Prostate gland (tissue), 2 donors: ENCODE measurements around the gene PGRMC2.

Source experiments
- POLR2AphosphoS5 ChIP-seq: sonication (generic); formaldehyde crosslinking; IDR thresholded peaks from one replicate; pipeline ENCODE4 v1.6.1; 2017; ENCODE audit warnings: antibody characterized with exemption
- TF ChIP-seq, protein P1 (sequence below), 4 experiments: fragments of 200-600 bp in 2 of 4; fragments of 450-650 bp in 2 of 4; sonication (generic) in 2 of 4; IDR thresholded peaks; 1 replicate in 3 of 4; 2 replicates in 1 of 4; pipeline ENCODE4 v1.5.1; 2016 to 2019; ENCODE audit warnings: antibody characterized with exemption in 4 of 4, mild to moderate bottlenecking in 2 of 4, moderate library complexity in 2 of 4

DNA sequence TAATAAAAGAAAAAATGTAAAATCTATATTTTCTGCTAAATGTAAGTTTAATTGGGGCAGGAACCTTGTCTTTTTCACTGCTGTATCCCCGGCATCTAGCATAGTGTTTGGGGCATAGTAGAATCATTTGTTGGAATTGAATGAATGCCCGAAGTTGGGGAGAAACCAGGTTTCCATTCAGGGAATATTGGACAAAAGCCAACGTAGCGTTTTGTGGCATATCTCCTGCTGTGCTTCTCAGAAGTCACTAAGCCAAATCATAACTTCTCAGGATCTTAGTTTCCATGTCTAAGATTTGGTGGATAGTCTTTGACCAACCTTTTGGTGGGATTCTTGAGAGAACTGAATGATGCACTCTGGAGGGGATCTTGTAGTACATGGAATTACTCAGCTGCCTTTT, 42.0 kb upstream of the PGRMC2 start:
- TF ChIP-seq, protein P1, sequence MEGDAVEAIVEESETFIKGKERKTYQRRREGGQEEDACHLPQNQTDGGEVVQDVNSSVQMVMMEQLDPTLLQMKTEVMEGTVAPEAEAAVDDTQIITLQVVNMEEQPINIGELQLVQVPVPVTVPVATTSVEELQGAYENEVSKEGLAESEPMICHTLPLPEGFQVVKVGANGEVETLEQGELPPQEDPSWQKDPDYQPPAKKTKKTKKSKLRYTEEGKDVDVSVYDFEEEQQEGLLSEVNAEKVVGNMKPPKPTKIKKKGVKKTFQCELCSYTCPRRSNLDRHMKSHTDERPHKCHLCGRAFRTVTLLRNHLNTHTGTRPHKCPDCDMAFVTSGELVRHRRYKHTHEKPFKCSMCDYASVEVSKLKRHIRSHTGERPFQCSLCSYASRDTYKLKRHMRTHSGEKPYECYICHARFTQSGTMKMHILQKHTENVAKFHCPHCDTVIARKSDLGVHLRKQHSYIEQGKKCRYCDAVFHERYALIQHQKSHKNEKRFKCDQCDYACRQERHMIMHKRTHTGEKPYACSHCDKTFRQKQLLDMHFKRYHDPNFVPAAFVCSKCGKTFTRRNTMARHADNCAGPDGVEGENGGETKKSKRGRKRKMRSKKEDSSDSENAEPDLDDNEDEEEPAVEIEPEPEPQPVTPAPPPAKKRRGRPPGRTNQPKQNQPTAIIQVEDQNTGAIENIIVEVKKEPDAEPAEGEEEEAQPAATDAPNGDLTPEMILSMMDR (IDR thresholded peaks at IDR 0.05): no peak
- no peak for TF ChIP-seq POLR2AphosphoS5
